Middle frontal gyrus (tissue), 1 donor: Measurements from ENCODE around the gene ACAD11.
"Not testable (repeated sequence)": the region's sequence is repeated elsewhere in the genome, so short reads cannot be mapped to it uniquely, and the experiment has no call there.

Source experiments
- DNase-seq: peaks from one replicate; pipeline ENCODE4 v3.0.0-alpha.2; 2015; ENCODE audit warnings: low spot score; ENCODE audit errors: extremely low spot score

Gene ACAD11

DNA sequence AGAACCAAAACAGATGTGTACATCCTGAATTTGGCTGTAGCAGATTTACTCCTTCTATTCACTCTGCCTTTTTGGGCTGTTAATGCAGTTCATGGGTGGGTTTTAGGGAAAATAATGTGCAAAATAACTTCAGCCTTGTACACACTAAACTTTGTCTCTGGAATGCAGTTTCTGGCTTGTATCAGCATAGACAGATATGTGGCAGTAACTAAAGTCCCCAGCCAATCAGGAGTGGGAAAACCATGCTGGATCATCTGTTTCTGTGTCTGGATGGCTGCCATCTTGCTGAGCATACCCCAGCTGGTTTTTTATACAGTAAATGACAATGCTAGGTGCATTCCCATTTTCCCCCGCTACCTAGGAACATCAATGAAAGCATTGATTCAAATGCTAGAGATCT lies 59.0 kb downstream of the ACAD11 start:
- DNase-seq: not testable (repeated sequence)

DNA sequence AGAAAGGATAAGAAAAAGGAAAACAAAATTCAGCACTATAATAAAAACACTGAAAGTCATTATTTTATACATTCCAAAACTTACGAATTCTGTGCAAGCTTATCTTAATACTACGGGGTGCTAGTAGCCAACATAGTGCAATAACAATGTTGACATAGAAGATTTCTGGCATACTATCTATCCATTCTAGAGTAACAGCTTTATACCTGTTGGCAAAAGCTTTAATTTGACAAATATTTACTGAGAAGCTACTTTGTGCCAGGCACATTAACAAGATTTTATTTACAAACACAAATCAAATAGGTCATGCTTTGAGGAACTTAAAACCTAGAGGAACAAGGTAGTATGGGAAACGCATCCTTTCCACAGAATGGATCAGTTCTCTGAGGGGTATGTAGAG lies 61.4 kb downstream of the ACAD11 start:
- no peak for DNase-seq

DNA sequence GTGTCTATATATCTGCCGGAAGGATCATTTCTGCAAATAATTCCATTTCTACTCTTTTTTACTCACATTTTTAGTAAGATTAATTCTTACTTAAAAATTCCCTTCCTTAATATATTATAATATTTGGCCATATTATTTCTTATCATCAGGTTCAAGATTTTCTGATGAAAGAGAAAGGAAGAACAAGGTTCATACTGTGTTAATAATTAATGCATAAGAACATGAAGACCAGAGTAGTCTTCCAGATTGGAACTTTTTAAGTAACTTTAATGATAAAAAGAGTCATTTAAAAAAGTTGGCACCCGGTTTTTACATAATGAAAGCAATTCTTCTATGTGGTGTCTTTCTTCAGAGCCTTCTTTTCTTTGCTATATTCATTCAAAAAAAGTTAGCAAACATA lies 61.9 kb downstream of the ACAD11 start:
- no peak for DNase-seq

DNA sequence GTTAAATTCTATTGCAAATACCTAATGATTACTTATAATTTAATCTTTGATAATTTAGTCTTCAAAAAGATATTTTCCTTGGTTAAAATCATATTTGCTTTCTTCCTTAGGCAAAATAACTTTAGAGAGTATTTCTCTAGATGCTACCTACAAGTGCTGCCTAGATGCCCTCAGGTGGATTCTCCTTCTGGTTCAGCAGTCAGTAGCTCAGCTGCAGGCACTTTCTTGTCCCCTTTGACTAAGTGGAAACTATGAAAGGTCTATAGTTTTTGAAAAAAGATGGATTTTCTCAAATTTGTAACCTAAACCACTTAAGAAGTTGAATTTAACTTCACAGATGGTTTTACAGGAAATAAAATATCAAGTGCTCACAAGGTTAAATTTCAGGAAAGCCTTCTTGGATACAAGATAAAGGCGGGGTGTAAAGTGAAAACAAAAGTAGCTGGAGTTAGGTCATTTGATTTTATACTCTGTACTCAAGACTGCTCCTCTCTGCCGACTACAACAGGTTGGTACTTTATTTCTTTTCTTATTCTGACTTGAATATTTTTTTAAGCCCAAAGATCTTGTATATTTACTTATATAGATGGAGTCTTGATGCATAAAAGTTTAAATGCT lies 62.7 kb downstream of the ACAD11 start, which contains the start of gene ACKR4:
Gene ACKR4 (plus strand): TSS at position 455 of the 618 bp plus-strand sequence. CDS start 3,128 bp downstream, outside the sequence.
- DNase-seq: no peak

DNA sequence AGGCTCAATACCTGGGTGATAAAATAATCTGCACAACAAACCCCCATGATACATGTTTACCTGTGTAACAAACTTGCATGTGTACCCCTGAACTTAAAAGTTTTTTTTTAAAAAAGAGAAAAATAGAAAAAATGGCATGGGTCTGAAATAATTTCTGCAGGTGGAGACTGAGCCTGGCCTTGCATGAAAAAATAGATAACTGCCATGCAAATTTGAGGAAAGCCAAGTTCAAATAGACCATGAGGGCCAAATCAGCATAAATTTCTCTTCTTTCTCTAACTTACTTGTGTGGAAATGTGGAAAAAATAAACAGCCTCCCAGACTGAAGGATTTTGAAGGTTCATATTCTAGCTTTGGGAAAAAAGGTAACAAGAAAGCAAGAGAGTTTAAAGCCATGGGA lies 63.3 kb downstream of the ACAD11 start:
- no peak for DNase-seq

DNA sequence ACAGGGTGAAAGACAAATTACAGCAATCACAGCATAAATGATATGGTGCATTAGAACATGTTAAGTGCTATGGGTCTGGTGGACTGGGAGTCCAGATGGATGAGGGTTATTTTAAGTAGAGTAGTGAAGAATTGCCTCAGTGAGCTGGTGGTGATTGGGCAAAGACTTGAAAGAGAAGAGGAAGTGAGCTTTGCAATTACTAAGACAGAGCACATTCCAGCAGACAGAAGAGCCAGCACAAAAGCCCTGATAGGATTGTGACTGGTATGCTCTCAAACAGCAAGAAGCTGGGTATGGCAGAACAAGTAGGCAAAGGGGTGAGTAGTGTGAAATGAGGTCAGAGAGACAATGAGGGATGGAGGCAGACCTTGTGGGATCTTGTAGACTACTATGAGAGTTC lies 64.6 kb downstream of the ACAD11 start:
- no peak for DNase-seq

DNA sequence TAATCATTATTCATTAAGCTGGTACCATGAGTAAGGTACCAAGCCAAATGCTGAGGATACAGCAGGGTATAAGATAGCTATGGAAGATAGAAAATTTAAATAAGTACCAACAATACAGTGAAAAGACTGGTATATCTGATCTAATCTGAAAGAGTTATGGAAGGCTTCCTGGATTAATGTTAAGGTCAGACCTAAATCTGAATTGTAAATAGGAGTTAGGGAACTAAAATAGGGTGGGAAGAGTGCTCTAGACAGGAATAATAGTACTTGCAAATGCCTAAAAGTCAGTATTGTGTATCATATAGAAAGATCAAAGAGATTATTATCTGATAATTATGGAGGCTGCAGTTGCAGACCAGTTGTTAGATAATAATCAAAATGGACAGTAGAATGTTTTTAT lies 65.1 kb downstream of the ACAD11 start:
- no peak for DNase-seq

DNA sequence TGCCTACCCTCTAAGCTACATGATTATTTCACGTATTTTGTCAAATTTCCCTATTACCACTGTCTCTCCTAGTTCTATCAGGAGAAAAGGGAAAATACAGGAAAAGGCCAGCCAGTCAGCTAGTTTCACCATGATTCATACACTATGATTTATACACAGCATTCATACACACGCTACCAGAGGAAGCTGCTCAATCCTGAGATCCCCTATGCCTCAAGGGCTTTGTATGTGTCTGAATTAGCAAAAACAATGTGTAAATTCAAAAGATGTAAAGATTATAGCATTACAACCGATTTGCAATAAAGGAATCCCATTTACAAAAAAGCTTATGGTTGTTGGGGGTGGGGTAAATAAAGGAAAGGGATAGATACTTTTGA lies 65.7 kb downstream of the ACAD11 start:
- no peak for DNase-seq

DNA sequence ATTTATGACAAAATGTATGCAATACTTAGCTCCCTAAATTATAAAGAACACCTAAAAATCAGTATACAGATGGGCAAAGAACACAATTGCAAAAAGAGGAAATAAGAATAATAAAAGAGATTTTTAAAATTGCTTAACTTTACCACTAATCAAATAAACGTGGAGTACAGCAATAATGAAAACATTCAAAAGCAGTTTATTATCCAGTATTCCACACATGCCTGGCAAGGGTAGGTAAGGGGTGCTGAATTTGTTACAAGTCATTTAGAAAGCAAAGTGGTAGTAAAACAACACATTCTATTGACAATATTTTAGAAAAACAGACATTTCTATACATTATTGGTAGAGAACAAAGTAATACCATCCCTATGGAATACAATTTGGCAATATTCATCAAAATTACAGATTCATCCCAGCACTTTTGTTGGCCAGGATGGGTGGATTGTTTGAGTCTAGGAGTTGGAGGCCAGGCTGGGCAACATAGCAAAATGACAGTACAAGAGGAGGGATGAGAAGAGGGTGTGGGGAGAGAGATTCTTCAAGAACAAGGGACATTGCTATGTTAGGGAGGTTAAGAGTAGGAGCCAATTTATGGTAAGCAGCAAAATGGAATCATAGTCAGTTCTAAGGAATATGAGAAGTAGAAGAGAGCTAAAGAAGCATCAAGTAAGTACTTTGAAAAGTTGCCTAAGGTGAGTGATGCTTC lies 66.2 kb downstream of the ACAD11 start:
- no peak for DNase-seq

DNA sequence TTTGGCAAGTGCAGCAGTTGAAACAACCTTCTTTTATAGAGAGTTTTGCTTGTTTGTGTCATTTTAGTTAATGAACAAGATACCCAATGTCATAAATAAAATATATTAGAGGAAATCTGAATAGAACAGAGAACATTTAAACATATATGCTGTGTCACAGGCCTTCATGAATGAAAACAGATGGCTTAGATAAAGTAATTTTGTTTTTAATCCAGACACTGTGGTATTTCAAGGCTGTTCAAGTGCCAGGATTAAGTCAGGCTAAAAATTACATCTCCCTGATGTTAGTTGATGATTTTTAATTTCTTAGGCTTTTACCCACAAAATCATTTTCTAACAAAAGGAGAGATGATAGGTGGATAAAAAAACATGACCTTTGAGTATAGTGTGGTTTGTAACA lies 67.4 kb downstream of the ACAD11 start:
- DNase-seq: no peak

DNA sequence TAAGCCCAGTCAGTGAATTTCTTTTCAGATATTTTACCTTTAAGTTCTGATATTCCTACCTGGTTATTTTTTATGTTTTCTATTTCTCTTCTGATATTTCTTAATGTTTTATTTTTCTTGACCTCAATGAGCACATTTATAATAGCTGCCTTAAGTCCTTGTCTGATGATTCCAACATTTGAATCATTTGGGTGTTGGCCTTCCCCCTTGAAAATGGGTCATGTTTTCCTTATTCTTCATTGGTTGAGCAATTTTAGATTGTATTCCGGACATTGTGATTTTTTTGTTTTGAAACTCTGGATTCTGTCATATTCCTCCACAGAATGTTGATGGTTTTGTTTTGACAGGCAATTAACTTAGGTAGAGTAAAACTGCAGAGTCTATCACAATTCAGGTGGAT lies 72.2 kb downstream of the ACAD11 start:
- DNase-seq: no peak

DNA sequence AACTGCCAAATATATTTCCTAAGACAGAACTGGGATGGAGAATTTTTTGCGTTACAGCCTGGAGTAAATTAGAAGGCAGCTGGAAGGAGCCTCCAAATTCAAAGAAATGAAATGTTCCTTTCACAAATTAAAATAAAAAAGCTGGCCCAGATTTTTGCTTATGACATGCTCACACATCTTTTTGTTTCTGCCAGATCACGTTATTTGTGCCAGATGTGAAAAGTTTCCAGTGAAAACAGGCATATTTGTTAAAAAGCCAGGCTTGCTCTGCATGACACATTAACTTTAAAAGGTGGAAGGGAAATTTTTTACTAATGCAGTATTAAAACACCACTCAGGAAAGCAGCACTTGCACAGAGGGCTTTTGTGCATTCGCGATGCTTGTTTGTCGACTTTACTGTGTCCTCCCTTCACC lies 85.8 kb downstream of the ACAD11 start:
- DNase-seq: no peak

DNA sequence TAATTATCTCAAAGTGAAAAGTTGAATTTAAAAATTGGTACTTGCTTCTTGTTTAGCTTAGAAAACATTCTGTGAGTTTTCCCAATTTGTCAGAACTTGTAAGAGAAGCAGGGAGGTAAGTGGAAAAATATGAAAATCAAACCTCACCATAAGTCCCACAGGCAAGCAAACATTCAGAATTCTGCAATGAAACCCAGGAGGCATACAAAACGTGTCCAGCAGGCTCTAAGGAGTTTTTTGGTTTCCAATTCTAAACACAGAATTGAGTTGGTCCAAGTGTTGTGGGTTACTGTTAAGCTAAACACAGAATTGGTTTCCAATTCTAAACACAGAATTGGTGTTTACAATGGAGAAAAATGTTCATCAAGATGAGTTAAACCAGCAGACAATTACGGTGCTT lies 89.6 kb downstream of the ACAD11 start:
- no peak for DNase-seq

DNA sequence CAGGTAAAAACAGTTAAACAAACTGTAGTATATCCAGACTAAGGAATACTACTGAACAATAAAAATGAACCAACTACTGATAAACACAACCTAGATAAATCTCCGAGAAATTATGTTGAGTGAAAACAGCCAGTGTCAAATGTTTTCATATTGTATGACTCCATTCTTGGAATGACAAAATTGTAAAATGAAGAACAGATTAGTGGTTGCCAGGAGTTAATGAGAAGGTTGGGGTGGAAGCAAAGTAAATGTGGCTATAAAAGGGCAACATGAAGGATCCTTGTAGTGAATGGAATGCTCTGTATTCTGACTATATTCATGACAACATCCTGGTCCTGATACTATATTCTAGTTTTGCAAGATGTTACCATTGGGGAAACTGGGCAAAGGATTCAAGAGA lies 90.0 kb downstream of the ACAD11 start:
- no peak for DNase-seq

DNA sequence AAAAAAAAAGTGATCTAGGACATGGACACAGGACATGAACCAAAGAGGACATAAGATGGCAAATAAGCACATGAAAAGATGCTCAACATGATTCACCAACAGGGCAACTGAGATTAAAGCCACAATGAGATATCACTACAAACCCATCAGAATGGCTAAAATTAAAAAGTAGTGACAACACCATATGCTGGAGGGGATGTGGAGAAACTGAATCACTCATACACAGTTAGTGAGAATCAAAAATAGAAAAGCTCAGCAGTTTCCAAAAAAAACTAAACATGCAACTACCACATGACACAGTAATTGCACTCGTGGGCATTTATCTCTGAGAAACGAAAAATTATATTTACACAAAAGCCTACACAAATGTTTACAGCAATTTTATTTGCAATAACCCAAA lies 90.5 kb downstream of the ACAD11 start:
- no peak for DNase-seq

DNA sequence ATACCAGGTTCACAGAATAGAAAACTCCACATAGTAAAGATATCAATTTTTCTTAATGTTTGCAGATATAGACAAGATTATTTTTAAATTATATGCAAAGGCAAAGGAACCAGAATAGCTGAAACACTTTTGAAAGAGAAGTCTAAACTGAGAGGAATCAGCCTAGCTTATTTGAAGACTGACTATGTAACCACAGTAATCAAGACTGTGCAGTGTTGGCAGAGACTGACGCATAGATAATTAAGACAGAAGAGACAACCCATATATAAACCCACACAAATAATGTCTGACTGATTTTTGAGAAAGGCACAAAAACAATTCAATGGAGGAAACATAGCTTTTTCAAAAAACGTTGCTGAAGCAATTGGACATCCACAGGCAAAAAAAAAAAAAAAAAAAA lies 91.2 kb downstream of the ACAD11 start:
- DNase-seq: no peak

DNA sequence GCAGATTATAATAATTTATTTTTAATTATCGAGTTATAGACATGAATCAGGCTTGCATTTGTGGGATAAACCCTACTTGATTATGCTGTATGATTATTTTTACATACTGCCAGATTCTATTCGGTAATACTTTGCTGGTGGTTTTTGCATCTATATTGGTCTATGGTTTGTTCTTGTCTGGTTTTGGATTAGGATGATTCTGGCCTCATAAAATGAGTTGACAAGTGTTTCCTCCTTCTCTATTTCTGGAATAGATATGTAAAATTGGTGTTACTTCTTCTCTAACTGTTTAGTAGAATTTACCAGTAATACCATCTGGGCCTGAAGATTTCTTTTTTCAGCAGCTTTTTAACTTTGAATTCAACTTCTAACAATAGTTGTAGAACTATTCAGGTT lies 95.5 kb downstream of the ACAD11 start:
- DNase-seq: no peak

DNA sequence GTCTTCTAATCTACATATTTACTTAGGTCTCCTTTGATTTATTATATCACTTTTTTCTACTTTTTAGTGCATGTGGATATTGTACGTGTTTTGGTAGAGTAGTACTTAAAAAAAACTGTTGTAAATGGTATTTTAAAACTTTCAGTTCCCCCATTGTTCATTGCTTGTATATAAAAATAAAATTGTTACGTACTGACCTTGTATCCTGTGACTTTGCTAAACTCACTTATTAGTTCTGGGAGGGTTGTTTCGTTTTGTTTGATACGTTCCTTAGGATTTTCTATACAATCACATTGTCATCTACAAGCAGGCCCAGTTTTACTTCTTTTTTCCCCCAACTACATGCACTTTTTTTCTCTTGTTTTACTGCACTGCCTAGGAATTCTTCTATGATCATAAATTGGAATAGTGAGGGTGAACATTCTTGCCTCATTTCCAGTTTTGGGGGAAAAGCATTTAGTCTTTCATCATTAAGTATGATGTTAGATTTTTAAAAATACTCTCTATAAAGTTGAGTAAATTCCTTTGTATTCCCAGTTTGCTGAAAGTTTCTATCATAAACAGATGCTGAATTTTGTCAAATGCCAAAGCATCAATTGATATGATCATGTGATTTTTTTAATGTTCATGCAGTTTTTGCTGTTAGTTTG lies 96.1 kb downstream of the ACAD11 start:
- DNase-seq: no peak

DNA sequence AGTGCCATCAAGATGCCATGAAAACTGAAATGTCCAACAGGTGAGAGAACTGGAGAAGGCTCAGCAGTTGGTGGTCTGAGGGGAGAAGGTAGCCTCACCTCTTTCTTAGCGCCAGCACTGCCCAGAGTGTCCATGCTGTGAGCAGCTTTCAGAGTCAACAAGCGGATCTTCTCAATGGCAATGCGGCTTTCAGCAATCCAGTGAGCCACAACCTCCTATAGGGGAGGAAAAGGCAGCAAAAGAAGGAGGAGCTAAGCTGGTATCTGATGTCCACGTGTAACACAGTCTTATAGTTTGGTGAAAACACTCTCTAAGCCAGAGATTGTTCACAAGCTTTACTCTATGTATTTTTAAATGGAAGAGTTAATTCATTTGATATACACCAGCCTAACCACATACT lies 98.6 kb downstream of the ACAD11 start:
- DNase-seq: no peak

DNA sequence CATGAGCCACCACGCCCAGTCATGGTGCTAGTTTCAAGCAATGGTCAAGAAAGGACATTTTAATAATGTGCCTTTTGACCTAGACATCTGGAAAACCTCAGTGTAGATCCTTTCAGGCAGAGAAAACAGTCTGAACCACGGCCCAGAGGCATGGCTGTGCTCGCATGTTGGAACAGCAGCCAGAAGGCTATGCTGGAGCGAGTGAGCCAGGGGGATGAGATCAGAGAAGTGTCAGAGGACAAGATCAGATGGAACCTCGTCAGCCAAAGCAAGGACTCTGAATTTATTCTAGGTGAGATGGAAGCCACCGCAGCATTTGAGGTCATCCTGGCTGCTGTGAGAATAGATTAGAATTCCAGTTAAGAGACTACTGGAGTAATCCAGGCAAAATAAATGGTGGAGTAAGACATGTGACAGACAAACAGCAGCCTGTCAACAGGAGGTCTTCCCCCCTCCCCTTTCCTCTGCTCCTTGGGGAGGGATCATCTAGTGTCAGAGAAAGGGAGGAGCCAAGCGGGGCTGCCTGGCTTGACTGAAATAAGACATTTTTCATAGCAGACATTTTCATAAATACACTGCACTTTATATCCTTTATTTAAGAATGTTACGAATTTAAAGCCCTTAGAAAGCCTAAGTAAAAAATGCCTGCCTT lies 103.0 kb downstream of the ACAD11 start:
- no peak for DNase-seq

DNA sequence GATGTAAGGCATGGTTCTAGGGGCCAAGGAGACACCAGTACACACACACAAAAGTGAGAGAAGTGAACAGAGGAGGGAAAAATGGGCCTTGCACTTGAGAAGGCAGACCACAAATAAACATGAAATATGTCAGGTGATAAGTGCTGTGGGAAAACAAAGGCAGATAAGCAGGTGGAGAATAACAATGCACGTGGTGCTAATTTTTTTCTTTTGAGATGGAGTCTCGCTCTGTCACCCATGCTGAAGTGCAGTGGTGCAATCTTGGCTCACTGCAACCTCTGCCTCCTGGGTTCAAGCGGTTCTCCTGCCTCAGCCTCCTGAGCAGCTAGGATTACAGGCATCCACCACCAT lies 103.6 kb downstream of the ACAD11 start:
- not testable (repeated sequence) for DNase-seq

DNA sequence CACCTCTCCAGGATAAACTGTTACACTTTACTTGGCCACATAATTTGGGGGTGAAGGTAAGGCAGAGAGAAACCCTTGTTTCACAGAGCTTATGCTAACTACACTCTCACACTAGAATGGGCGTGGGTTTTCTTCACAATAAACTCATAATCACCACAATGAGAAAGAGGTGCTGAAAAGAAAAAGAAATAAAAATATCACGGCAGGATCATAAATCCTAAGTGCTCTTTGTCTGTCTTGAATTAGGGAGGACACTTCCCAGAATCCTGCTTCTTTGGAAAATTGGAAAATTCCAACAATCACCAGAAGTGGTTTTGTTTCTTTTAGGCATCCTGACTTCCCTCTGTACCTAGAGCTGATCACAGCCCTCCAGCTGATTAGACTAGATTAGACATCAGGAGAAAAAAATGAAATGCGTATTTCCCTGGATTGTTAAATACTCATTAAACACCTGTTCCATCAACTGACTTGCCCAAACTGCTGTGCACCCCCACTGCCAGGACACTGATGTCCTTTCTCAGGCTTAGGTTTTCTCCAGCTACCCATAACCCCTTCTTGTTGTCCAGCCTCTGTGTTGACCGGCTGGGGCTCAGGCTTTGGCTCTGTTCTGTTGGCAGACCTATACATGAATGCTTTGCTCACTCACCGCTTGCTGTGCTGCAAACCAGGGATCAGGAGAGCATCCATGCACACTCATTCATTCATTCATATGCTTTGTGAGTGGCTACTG lies 104.1 kb downstream of the ACAD11 start:
- no peak for DNase-seq
